ACC112 (cell line): ENCODE data around the gene SLC25A41.
"Not testable (repeated sequence)": the region's sequence is repeated elsewhere in the genome, so short reads cannot be mapped to it uniquely, and the experiment has no call there.

Experiments
- H2AFZ ChIP-seq: fragments of 200-600 bp; sonication (generic); one replicate; pipeline ENCODE4 v1.6.0; 2017; ENCODE audit warnings: antibody characterized with exemption, low read length; ENCODE audit not compliant: unreplicated experiment
- H3K27ac ChIP-seq: fragments of 200-600 bp; sonication (generic); 2 replicates; pipeline ENCODE4 v1.5.1; 2014; ENCODE audit warnings: low read depth, mild to moderate bottlenecking, antibody characterized with exemption, low read length, moderate library complexity
- H3K27me3 ChIP-seq: fragments of 200-600 bp; sonication (generic); 2 replicates; pipeline ENCODE4 v1.6.1; 2014; ENCODE audit warnings: mild to moderate bottlenecking, antibody characterized with exemption, low read length, moderate library complexity, mixed read lengths; ENCODE audit not compliant: insufficient read depth
- H3K36me3 ChIP-seq: fragments of 200-600 bp; sonication (generic); 2 replicates; pipeline ENCODE4 v1.6.1; 2016; ENCODE audit warnings: mild to moderate bottlenecking, antibody characterized with exemption, low read length, moderate library complexity, mixed read lengths; ENCODE audit not compliant: insufficient read depth
- H3K4me1 ChIP-seq: fragments of 200-600 bp; sonication (generic); one replicate; pipeline ENCODE4 v1.6.1; 2016; ENCODE audit warnings: low read length, mixed read lengths; ENCODE audit not compliant: insufficient read depth, unreplicated experiment, control insufficient read depth
- H3K4me3 ChIP-seq: fragments of 200-600 bp; sonication (generic); 2 replicates; pipeline ENCODE4 v1.5.1; 2014; ENCODE audit warnings: mild to moderate bottlenecking, low read depth, low read length
- H3K79me2 ChIP-seq: fragments of 200-600 bp; sonication (generic); one replicate; pipeline ENCODE4 v1.6.0; 2016; ENCODE audit warnings: low read length; ENCODE audit not compliant: control insufficient read depth, unreplicated experiment, insufficient read depth

Gene SLC25A41

DNA sequence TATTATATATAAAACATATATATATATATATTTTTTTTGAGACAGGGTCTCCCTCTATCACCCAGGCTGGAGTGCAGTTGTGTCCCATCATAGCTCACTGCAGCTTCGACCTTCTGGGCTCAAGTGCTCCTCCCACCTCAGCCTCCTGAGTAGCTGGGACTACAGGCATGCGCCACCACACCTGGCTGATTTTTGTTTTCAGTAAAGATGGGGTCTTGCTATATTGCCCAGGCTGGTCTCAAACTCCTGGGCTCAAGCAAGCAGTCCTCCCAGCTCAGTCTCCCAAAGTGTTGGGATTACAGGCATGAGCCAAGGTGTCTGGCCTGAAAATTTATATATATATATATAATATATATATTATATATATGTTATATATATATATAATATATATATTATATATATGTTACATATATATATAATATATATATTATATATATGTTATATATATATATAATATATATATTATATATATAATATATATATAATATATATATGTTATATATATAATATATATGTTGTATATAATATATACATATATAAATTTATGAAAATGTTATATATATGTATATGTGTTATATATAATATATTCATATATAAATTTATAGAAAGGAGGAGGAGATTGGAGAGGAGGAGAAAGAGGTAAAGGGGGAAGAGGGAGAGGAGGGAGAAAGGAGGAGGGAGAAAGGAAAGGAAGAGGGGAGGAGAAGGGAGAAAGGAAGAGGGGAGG, 4.7 kb downstream of the SLC25A41 start:
- H2AFZ ChIP-seq: not testable (repeated sequence)

GRCh38 chr19:6427131-6427530, 6.4 kb downstream of the SLC25A41 start:
- no peak overlapping the region for H3K27ac ChIP-seq
- H3K79me2 ChIP-seq: peaks cover 21% of the 10 kb centered on the region
- H3K27me3 ChIP-seq: no peaks in the 10 kb centered on the region
- H3K4me3 ChIP-seq: no peak overlapping the region
- H3K4me1 ChIP-seq: peaks cover 14% of the 10 kb centered on the region
- no peak overlapping the region for H2AFZ ChIP-seq
- H3K36me3 ChIP-seq: no peaks in the 10 kb centered on the region

More for the DNA sequence above, 4.7 kb downstream of the SLC25A41 start:
- not testable (repeated sequence) for H3K27me3 ChIP-seq, H3K4me1 ChIP-seq, H3K4me3 ChIP-seq, H3K36me3 ChIP-seq, H3K27ac ChIP-seq, H3K79me2 ChIP-seq

DNA sequence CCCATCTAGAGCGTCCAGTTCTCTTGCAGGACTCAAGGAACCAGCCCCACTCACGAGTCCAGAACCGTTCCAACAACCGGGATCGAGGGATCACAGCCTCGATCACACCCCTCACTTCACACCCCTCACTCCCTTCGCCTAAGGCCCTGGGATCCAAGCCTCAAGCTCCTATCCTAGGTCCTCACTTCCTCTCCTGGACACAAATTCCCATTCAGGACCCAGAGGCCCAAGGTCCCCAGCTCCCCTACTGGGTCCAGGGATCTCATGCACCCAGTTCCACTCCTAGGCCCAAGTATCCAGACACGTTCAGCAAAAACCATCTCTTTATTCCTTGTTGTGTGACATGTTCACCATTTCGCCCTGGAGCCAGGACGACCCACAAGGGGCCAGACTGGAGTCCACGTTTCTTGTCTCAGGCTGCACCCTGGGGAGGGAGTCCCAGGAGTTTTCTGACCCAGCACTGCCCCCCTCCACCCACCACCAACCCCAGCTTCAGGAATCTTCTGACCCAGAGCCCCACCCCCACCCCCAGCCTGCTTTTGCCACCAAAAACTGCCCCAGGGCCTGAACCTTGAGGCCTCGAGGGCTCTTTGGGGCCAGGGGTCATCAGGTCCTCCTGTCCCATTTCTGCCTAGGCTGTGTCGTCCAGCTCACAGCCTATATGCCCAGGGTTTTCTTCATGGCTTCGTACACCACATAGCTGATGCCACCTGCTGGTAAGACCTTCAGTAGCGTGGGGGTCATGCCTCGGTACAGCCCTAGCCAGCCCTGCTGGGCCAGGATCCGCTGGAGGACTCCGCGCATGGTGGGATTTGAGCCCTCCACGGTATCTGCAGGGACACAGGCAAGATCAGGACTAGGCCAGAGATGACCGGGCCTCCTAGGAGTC, 7.6 kb downstream of the SLC25A41 start:
- peaks cover 14% of the 10 kb centered on the region for H3K4me1 ChIP-seq
- H3K27me3 ChIP-seq: no peaks in the 10 kb centered on the region
- H3K36me3 ChIP-seq: no peaks in the 10 kb centered on the region
- H3K4me3 ChIP-seq: peak overlapping the region; percentile 68
- H3K79me2 ChIP-seq: peaks cover 33% of the 10 kb centered on the region
- H2AFZ ChIP-seq: peak overlapping the region; percentile 33
- peak overlapping the region; percentile 77 for H3K27ac ChIP-seq

- peaks cover 14% of the 10 kb centered on the region for H3K4me1 ChIP-seq
- no peaks in the 10 kb centered on the region for H3K27me3 ChIP-seq
- H3K4me3 ChIP-seq: peak overlapping the region; percentile 68
- H3K36me3 ChIP-seq: no peaks in the 10 kb centered on the region
- H3K79me2 ChIP-seq: peaks cover 41% of the 10 kb centered on the region
- peak overlapping the region; percentile 77 for H3K27ac ChIP-seq
- peak overlapping the region; percentile 29 for H2AFZ ChIP-seq
These were observed 8.4 kb downstream of the SLC25A41 start for GRCh38 chr19:6424939-6425731.

DNA sequence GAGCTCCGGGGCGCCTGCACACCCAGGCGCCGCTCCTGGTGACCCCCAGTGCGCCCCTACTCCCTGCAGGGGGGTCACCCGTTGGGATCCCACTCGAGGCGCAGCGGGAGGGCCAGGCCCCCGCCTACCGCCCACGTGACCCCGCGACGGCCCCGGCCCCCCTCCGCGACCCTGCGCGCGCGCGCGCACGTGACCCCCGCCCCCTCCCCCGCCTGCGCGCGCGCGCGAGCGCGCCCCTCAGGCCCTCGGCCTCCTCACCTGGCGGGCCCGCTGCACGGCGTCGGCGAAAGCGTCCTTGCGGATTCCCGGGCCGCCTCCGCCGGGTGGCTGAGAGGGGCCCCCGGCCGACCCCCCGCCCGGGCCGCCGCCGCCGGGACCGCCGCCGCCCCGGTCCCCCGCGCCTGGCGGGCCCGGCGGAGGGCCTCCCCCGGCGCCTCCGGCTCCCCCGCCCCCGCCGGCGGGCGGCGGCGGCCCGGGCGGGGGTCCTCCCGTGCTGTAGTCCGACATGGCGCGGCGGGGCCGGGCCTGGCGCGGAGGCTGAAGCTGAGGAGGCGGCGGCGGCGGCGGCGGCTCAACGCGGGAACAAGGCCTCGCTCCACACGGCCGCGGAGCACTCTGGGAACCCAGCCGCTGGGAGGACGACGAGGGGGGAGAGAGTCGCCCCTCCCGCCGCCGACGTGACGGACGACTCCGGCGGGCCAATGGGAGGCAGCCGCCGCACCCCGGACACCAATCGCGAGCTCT, 9.2 kb downstream of the SLC25A41 start, which contains the start of gene KHSRP:
KHSRP (minus strand) TSS at position 617 of the 744 bp plus-strand sequence; CDS start at position 507, 110 bp downstream.
- Histone ChIP-seq H3K79me2 (peaks cover 46% of the 10 kb centered on the region), H2AFZ (peak within 1 kb of the TSS; percentile 29), H3K4me3 (peak within 1 kb of the TSS; percentile 98), H3K4me1 (peaks cover 14% of the 10 kb centered on the region), H3K27me3 (no peaks in the 10 kb centered on the region), H3K36me3 (no peaks in the 10 kb centered on the region), H3K27ac (peak within 1 kb of the TSS; percentile 77)

DNA sequence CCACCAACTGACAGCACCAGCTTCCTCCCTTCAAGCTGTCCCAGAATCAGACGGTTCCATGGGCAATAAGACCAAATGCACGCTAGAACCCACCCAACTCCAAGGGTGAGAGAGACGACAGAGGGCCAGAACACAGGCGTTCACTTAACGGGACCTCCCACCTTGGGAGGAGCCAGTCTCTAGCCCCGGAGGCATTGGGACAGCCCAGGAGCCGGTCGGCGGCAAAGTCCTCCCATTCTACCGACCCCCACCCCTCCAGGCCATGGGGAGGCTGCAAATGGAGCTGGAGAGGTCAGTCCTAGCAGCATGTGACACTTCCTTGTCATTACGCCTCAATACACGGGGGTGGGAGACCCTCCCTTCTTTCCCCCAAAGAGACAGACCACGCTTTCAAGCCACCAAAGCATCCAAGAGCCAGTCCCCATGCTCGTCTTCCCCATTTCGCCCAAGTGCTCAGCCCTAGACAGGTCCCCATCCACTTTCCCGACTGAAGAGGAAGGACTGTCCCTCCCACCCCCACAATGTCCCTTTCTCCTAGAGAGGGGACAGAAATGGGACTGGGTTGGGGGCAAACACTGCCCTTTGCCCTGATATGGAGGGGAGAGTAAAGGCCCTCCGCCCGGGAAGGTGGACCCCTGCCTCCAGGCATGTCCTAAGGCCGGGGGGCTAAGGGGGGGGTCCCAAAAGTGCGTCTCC, 9.9 kb downstream of the SLC25A41 start:
- Histone ChIP-seq H3K36me3 (no peaks in the 10 kb centered on the region), H3K4me1 (peaks cover 14% of the 10 kb centered on the region), H3K79me2 (peaks cover 51% of the 10 kb centered on the region), H3K27me3 (no peaks in the 10 kb centered on the region), H3K27ac (peak overlapping the region; percentile 48; the same call in 1 of the 2 replicates), H3K4me3 (peak overlapping the region; percentile 98), H2AFZ (no peak overlapping the region)

GRCh38 chr19:6421075-6422014, 12.2 kb downstream of the SLC25A41 start:
- Histone ChIP-seq H3K4me3 (no peak overlapping the region), H3K79me2 (peaks cover 51% of the 10 kb centered on the region)

DNA sequence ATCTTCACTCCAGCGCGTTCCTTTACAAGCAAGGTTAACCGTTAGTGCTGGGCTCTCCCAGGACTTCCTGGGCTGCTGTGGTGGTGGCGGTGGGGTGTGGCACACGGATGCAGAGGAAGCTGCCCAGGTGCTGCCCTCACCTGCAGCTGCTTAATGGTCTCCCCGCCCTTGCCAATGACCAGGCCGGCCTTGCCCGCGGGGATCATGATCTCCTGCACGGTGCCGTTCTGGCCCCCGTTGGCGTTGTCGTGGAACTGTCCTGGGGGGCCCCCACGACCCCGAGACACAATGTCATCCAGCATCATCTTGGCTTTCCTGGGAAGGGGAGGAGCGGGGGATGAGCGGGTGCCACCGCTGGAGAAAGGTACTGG, 15.0 kb downstream of the SLC25A41 start:
- H3K4me3 ChIP-seq: no peak overlapping the region
- H3K27ac ChIP-seq: no peak overlapping the region
- no peak overlapping the region for H2AFZ ChIP-seq
- H3K79me2 ChIP-seq: peaks cover 44% of the 10 kb centered on the region
- H3K4me1 ChIP-seq: peaks cover 10% of the 10 kb centered on the region
- H3K36me3 ChIP-seq: no peaks in the 10 kb centered on the region
- no peaks in the 10 kb centered on the region for H3K27me3 ChIP-seq

More at GRCh38 chr19:6421075-6422014, 12.2 kb downstream of the SLC25A41 start:
- Histone ChIP-seq H3K27ac (no peak overlapping the region), H3K27me3 (no peaks in the 10 kb centered on the region), H3K4me1 (peaks cover 14% of the 10 kb centered on the region), H3K36me3 (no peaks in the 10 kb centered on the region), H2AFZ (no peak overlapping the region)
